ENCODE measurements around the gene POC1A.

DNA sequence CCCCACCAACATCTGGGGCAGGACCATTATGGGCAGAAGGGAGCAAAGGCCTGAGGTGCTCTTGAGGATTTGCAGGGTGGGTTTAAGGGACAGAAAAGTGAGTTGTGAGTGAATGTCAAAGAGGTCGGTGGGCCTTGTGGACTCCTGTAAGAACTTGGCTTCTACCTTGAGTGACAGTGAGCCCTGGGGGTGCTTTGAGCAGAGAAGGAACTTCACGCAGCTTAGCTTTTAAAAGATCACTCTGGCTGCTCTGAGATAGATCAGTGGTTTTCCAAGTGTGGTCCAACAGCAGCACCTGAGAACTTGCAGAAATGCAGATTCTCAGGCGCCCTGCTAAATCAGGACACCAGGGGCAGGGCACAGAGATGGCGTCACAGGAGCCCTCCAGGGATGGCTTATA, 28.5 kb upstream of the POC1A start:
- TF ChIP-seq, protein P1, sequence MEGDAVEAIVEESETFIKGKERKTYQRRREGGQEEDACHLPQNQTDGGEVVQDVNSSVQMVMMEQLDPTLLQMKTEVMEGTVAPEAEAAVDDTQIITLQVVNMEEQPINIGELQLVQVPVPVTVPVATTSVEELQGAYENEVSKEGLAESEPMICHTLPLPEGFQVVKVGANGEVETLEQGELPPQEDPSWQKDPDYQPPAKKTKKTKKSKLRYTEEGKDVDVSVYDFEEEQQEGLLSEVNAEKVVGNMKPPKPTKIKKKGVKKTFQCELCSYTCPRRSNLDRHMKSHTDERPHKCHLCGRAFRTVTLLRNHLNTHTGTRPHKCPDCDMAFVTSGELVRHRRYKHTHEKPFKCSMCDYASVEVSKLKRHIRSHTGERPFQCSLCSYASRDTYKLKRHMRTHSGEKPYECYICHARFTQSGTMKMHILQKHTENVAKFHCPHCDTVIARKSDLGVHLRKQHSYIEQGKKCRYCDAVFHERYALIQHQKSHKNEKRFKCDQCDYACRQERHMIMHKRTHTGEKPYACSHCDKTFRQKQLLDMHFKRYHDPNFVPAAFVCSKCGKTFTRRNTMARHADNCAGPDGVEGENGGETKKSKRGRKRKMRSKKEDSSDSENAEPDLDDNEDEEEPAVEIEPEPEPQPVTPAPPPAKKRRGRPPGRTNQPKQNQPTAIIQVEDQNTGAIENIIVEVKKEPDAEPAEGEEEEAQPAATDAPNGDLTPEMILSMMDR (conservative IDR thresholded peaks at IDR 0.05; ENCODE audit: low read depth, low read length): no peak
- TF ChIP-seq EZH2 (IDR thresholded peaks at IDR 0.05; ENCODE audit: low read length, unreplicated experiment): no peak
- TF ChIP-seq EZH2phosphoT487 (IDR thresholded peaks at IDR 0.05; ENCODE audit: borderline replicate concordance, low read length): no peak
